ENCODE measurements around the gene AIPL1.

The AIPL1 gene

DNA sequence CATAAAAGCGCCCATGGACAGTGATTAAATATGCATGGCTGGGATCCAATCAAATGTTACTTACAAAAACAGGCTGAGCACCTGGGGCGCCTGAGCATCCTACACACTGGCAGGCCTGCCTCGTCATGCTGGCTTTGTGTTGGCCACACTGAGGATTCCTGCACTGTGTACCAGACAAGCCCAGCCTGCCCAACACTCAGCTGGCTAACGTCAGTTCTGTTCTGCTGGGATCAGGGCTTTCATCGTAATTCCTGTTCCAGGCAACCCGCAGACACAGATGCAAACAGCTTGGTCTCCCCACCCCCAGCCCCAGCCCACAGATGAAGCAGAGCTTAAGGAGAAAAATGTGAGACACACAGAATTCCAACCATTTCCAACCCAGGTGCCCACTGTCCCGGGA lies 40.0 kb upstream of the AIPL1 start:
- DNase-seq (ENCODE audit: low read depth) = no peak
- H3K4me3 ChIP-seq (ENCODE audit: low read length) = no peak overlapping the region
- peaks cover 8% of the 10 kb centered on the region for H3K27me3 ChIP-seq (replicated peaks; ENCODE audit: control insufficient read depth, insufficient read depth, low read length)
- H3K9me3 ChIP-seq (ENCODE audit: control insufficient read depth, low read length) = no peaks in the 10 kb centered on the region
- H3K36me3 ChIP-seq (ENCODE audit: control insufficient read depth, insufficient read depth, low read length, severe bottlenecking) = no peaks in the 10 kb centered on the region
- H3K4me1 ChIP-seq (ENCODE audit: control insufficient read depth, insufficient read depth, low read length) = peaks cover 10% of the 10 kb centered on the region
- H3K9ac ChIP-seq (ENCODE audit: low read length) = no peak overlapping the region

DNA sequence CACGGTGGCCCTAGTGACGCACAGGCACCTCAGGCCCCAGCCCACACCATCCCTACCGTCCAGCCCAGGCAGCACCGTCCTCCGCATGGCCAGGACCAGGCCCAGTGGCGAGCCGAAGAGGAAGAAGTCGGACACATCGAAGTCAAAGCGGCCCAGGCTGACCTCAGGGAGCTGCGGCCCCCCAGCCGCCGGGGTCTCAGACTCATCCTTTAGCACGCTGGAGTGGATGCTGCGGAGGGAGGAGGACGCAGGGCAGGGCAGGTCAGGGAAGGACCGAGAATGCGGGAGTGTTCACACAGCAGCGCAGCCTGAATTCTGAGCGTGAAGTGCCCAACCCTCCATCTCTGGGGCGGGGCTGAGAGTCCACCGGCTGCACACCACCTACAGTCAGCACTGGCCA lies 39.5 kb upstream of the AIPL1 start:
- Histone ChIP-seq H3K27me3 (replicated peaks; ENCODE audit: control insufficient read depth, insufficient read depth, low read length) (peaks cover 4% of the 10 kb centered on the region), H3K4me1 (ENCODE audit: control insufficient read depth, insufficient read depth, low read length) (peaks cover 10% of the 10 kb centered on the region), H3K9me3 (ENCODE audit: control insufficient read depth, low read length) (no peaks in the 10 kb centered on the region), H3K4me3 (ENCODE audit: low read length) (no peak overlapping the region), H3K36me3 (ENCODE audit: control insufficient read depth, insufficient read depth, low read length, severe bottlenecking) (no peaks in the 10 kb centered on the region), H3K9ac (ENCODE audit: low read length) (no peak overlapping the region)
- no peak for DNase-seq (ENCODE audit: low read depth)

DNA sequence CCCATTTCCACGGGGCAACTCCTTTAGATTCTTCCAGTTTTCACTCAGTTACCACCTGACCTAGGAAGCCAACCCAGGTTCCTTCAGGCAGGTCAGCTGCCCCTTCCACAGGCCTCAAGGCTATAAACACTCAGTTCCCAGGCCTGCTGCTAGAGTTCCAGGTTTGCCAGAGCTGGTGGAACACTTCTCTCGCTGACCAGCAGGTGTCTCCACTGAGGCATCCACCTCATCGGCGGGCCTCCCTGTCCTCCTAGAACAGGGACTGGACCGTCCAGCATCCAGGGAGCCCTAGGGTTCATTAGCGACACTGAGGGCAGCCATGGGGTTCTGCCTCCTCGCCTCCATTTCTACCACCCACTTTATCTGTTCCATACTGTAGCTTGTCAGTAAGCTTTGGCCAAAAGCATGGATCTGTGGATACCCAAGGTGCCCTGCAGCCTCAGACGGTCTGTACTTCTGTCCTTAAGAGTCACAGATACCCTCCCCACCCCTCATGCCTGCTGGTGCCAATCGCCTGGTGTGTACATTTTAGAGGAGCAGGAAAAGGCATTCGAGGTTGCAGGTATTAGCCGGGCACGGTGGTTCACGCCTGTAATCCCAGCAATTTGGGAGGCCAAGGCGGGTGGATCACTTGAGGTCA lies 38.3 kb upstream of the AIPL1 start:
- Histone ChIP-seq H3K4me3 (ENCODE audit: low read length) (no peak overlapping the region), H3K9ac (ENCODE audit: low read length) (no peak overlapping the region), H3K27me3 (replicated peaks; ENCODE audit: control insufficient read depth, insufficient read depth, low read length) (no peaks in the 10 kb centered on the region), H3K9me3 (ENCODE audit: control insufficient read depth, low read length) (no peaks in the 10 kb centered on the region), H3K36me3 (ENCODE audit: control insufficient read depth, insufficient read depth, low read length, severe bottlenecking) (no peaks in the 10 kb centered on the region), H3K4me1 (ENCODE audit: control insufficient read depth, insufficient read depth, low read length) (peaks cover 10% of the 10 kb centered on the region)
- peak; percentile 84 for DNase-seq (ENCODE audit: low read depth)

DNA sequence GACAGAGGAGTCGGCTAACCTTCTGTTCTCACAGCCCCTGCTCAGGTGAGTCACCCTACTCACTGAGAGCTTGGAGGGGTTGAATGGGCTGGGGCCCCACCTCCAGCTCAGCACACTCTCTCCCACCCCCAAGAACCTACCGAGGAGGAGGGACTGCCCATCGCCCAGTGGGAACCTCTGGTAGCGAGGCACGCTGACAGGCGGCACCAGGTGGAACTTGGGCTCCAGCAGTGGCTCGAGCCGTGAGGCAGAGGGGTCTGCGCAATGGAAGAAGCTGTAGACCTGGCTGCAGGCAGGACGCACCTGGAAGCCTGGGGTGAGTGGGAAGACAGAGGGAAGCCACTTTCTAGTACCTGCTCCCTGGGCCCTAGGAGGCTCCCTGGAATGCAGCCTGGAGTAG lies 37.6 kb upstream of the AIPL1 start:
- H3K9me3 ChIP-seq (ENCODE audit: control insufficient read depth, low read length) = peaks cover 2% of the 10 kb centered on the region
- no peak overlapping the region for H3K9ac ChIP-seq (ENCODE audit: low read length)
- H3K36me3 ChIP-seq (ENCODE audit: control insufficient read depth, insufficient read depth, low read length, severe bottlenecking) = no peaks in the 10 kb centered on the region
- H3K4me1 ChIP-seq (ENCODE audit: control insufficient read depth, insufficient read depth, low read length) = peaks cover 10% of the 10 kb centered on the region
- no peak for DNase-seq (ENCODE audit: low read depth)
- H3K27me3 ChIP-seq (replicated peaks; ENCODE audit: control insufficient read depth, insufficient read depth, low read length) = no peaks in the 10 kb centered on the region
- H3K4me3 ChIP-seq (ENCODE audit: low read length) = no peak overlapping the region

DNA sequence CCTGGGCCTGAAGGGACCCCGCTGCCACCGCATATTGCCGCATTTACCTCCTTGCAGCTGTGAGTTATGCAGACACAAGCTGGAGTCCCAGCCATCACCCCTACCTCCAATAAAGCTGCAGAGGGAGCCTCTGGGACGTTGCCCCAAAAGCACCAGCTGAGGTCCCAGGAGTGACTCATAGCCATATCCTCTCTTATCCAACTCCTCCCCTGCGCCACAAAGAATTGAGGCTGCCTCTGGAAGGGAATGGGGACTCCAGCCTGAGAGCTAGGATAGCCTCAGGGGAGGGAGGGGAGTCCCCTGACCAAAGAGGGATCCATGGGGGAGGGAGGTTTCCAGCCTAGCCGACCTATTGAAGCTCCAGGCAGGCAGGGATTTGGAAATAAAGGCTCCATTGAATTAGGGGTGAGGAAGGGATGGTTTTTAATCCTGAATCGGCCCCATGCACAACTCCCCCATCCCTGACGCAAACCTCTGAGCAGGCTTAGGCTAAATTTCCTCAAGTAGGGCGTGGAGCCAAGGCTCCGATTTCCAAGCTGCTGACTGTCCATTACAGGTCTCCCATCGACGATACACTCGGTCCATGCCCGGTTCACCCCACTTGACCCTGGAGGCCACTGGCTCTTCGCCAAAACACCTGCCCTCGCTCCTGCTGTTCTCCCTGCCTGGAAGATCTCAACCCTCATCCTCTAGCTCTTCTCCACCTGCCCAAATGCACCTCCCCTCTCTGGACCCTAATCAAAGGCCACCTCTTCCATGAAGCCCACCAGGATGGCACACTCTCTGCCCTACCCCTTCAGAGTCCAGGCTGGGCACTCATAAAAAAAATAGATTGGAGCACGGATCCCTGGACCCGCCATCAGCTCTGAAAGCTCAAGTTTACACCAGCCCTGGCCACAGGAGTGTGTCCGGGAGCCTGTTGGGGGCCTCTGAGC lies 36.9 kb upstream of the AIPL1 start:
- peak; percentile 42 for DNase-seq (ENCODE audit: low read depth)
- H3K4me3 ChIP-seq (ENCODE audit: low read length) = no peak overlapping the region
- peaks cover 8% of the 10 kb centered on the region for H3K9me3 ChIP-seq (ENCODE audit: control insufficient read depth, low read length)
- no peaks in the 10 kb centered on the region for H3K27me3 ChIP-seq (replicated peaks; ENCODE audit: control insufficient read depth, insufficient read depth, low read length)
- H3K4me1 ChIP-seq (ENCODE audit: control insufficient read depth, insufficient read depth, low read length) = peaks cover 10% of the 10 kb centered on the region
- no peaks in the 10 kb centered on the region for H3K36me3 ChIP-seq (ENCODE audit: control insufficient read depth, insufficient read depth, low read length, severe bottlenecking)
- H3K9ac ChIP-seq (ENCODE audit: low read length) = no peak overlapping the region

DNA sequence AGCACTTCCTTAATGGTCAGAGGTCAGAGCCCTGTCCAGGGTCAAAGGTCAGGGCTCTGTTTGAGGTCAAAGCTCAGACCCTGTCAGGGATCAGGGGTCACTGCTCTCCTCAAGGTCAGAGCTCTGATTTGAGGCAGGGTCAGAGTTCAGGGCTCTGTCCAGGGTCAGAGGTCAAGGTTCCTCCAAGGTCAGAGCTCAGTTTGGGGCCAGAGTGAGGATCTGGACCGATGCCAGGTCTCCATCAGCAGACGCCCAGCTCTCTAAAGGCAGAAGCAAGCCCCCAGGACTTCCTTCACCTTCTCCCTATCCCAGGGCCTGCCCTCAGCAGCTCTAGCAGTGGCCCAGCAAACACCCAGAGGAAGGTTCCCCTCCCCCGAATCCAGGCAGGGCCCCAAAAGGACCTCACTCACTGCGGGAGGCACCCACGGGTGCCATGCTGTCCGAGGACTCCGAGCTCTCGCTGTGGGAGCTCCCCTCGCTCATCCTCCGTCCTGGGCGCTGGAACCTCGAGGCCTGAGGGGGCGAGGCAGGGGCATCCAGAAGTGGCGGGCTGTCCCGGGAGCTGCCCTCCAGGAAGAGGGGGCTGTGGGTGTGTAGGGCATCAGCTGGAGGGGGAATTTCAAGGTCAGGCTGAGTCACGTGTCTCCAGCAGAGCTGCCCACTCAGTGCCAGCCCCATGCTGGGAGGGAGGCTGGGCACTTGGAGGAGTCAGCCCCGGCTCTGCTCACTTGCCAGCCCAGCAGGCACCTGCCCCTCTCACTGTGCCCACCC lies 36.0 kb upstream of the AIPL1 start:
- peaks cover 10% of the 10 kb centered on the region for H3K4me1 ChIP-seq (ENCODE audit: control insufficient read depth, insufficient read depth, low read length)
- no peaks in the 10 kb centered on the region for H3K36me3 ChIP-seq (ENCODE audit: control insufficient read depth, insufficient read depth, low read length, severe bottlenecking)
- no peak overlapping the region for H3K4me3 ChIP-seq (ENCODE audit: low read length)
- peaks cover 8% of the 10 kb centered on the region for H3K9me3 ChIP-seq (ENCODE audit: control insufficient read depth, low read length)
- H3K27me3 ChIP-seq (replicated peaks; ENCODE audit: control insufficient read depth, insufficient read depth, low read length) = no peaks in the 10 kb centered on the region
- no peak overlapping the region for H3K9ac ChIP-seq (ENCODE audit: low read length)
- DNase-seq (ENCODE audit: low read depth) = no peak

DNA sequence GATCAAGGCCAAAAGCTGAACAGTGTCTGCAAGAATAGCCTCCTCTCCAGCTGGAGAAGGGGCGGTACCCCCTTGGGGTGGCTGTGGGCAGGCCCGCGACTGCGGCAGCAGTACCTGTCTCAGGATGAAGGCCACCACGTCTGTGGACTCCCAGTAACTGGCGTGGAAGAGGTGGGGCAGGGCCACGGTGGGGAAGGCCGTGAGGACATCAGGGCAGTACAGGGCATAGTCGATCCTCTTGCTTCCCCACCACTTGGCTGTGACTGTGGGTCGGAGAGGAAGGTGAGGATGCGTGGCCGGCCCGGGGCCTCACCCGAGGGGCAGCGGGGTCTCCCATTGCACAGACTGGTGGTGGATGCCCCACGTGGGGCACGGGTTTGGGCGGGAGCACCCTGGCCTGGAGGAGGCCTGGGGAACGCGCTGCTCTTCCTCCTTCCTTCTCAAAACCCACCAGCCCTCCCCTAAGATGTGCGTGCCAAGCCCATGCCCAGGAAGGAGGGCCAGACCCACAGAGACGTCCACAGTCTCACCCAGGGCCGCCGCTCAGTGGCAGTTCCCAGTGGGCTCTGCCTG lies 35.3 kb upstream of the AIPL1 start:
- peaks cover 10% of the 10 kb centered on the region for H3K4me1 ChIP-seq (ENCODE audit: control insufficient read depth, insufficient read depth, low read length)
- peaks cover 8% of the 10 kb centered on the region for H3K9me3 ChIP-seq (ENCODE audit: control insufficient read depth, low read length)
- H3K36me3 ChIP-seq (ENCODE audit: control insufficient read depth, insufficient read depth, low read length, severe bottlenecking) = no peaks in the 10 kb centered on the region
- H3K9ac ChIP-seq (ENCODE audit: low read length) = no peak overlapping the region
- H3K27me3 ChIP-seq (replicated peaks; ENCODE audit: control insufficient read depth, insufficient read depth, low read length) = no peaks in the 10 kb centered on the region
- no peak overlapping the region for H3K4me3 ChIP-seq (ENCODE audit: low read length)
- no peak for DNase-seq (ENCODE audit: low read depth)

DNA sequence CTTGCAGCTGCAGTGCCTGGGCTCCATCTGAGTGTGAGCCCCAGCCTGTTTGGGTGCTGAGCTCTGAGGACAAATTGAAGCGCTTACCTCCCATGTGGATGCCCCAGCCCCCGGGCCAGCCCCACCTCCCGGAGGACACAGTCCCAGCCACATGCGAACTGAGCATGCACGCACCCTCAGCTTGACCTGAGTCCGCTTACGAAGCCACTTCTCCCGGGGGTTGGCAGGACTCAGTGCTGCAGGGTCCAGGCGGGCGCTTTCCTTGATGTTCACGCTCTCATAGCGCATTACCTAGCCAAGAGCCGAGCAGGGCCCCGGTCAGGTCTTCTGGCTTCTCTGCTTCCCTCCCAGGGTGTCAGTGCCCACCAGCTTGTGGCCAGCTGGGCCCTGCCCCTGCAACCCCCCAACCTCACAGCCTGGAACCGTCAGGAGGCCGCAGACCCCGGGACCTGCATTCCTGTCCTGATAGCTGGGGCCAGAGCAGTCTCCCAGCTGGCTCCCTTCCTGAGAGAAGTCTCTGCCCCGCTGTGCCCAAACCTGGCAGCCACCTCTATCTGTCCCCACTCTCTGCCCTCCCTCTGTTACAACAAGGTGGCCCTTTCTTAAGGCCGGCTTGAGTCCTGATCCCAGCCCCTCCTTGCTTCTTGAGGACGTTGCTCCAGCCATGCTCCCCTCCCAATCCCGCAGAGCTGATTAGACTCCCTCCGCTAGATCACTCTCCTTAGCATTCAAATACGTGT lies 33.3 kb upstream of the AIPL1 start:
- no peak overlapping the region for H3K4me3 ChIP-seq (ENCODE audit: low read length)
- peaks cover 10% of the 10 kb centered on the region for H3K4me1 ChIP-seq (ENCODE audit: control insufficient read depth, insufficient read depth, low read length)
- no peaks in the 10 kb centered on the region for H3K27me3 ChIP-seq (replicated peaks; ENCODE audit: control insufficient read depth, insufficient read depth, low read length)
- no peak for DNase-seq (ENCODE audit: low read depth)
- H3K36me3 ChIP-seq (ENCODE audit: control insufficient read depth, insufficient read depth, low read length, severe bottlenecking) = no peaks in the 10 kb centered on the region
- no peak overlapping the region for H3K9ac ChIP-seq (ENCODE audit: low read length)
- peaks cover 8% of the 10 kb centered on the region for H3K9me3 ChIP-seq (ENCODE audit: control insufficient read depth, low read length)

DNA sequence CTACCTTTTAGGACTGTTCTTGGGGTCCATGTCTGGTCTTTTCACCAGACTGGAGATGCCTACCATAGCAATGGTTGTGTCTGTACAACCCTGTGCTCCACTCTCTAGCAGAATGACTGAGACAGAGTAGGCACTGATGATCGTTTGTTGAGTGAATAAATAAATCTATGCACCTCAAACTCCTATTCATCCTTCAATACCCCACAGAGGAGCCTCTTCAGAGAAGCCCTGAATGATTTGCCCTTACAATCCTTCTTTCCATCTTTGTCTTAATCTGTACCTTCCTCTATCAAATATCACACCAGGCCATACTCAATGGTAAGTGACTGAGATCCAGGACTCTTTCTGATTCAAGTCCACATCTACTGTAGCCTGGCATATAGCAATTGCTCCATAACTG lies 32.6 kb upstream of the AIPL1 start:
- Histone ChIP-seq H3K9ac (ENCODE audit: low read length) (no peak overlapping the region), H3K36me3 (ENCODE audit: control insufficient read depth, insufficient read depth, low read length, severe bottlenecking) (no peaks in the 10 kb centered on the region), H3K4me3 (ENCODE audit: low read length) (no peak overlapping the region), H3K27me3 (replicated peaks; ENCODE audit: control insufficient read depth, insufficient read depth, low read length) (no peaks in the 10 kb centered on the region), H3K9me3 (ENCODE audit: control insufficient read depth, low read length) (peaks cover 8% of the 10 kb centered on the region), H3K4me1 (ENCODE audit: control insufficient read depth, insufficient read depth, low read length) (peaks cover 10% of the 10 kb centered on the region)
- DNase-seq (ENCODE audit: low read depth) = no peak

DNA sequence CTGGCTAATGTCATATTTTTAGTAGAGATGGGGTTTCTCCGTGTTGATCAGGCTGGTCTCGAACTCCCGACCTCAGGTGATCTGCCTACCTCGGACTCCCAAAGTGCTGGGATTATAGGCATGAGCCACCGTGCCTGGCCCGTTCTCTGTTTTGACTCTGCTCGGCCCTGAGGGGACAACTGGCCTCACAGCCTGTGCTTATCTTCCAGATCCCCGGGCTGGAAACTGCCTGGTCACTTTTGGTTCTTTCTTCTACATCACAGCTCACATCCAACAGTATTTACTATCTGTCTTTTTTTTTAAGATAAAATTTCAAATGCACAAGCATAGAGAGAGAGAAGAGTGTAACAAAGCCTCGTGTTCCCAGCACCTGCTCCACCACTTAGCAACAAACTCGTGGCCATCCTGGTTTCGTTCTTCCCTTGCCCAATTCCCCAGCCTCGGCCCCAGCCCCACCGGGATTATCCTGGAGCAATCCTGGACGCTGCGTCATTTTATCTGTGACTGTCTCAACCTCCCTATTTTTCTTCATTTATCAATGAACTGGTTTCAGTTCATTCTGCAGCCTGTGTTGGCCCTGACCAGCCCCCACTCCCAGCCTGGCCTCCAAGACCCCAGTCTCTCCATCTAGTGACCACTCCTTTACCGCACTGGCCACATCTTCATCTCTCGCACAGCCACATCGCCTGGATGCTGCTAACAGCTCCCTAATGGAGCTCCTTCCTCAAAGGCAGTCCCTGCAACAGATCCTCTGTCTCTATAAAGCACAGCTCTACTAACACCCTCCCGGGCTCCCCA lies 30.5 kb upstream of the AIPL1 start:
- no peak for DNase-seq (ENCODE audit: low read depth)
- no peaks in the 10 kb centered on the region for H3K4me1 ChIP-seq (ENCODE audit: control insufficient read depth, insufficient read depth, low read length)
- H3K4me3 ChIP-seq (ENCODE audit: low read length) = no peak overlapping the region
- H3K9ac ChIP-seq (ENCODE audit: low read length) = no peak overlapping the region
- H3K9me3 ChIP-seq (ENCODE audit: control insufficient read depth, low read length) = peaks cover 8% of the 10 kb centered on the region
- H3K36me3 ChIP-seq (ENCODE audit: control insufficient read depth, insufficient read depth, low read length, severe bottlenecking) = no peaks in the 10 kb centered on the region
- no peaks in the 10 kb centered on the region for H3K27me3 ChIP-seq (replicated peaks; ENCODE audit: control insufficient read depth, insufficient read depth, low read length)
